NB4 (cell line): ENCODE measurements around the gene DAD1.
"Not testable (repeated sequence)": the region's sequence is repeated elsewhere in the genome, so short reads cannot be mapped to it uniquely, and the experiment has no call there.

Source experiments
- MYC ChIP-seq: IDR thresholded peaks from 2 replicates; pipeline ENCODE4 v1.6.1; 2011; ENCODE audit warnings: low read depth, low read length
- POLR2A ChIP-seq: IDR thresholded peaks from 2 replicates; pipeline ENCODE4 v1.6.1; 2011; ENCODE audit warnings: mild to moderate bottlenecking; ENCODE audit not compliant: insufficient read length; ENCODE audit errors: extremely low read depth
- TF ChIP-seq, protein P1 (sequence below): IDR thresholded peaks from one replicate; pipeline ENCODE4 v1.5.1; 2012; ENCODE audit warnings: low read depth, low read length
- TF ChIP-seq, protein P2 (sequence below): IDR thresholded peaks from 2 replicates; pipeline ENCODE4 v1.6.1; 2011; ENCODE audit warnings: low read depth, low read length

DNA sequence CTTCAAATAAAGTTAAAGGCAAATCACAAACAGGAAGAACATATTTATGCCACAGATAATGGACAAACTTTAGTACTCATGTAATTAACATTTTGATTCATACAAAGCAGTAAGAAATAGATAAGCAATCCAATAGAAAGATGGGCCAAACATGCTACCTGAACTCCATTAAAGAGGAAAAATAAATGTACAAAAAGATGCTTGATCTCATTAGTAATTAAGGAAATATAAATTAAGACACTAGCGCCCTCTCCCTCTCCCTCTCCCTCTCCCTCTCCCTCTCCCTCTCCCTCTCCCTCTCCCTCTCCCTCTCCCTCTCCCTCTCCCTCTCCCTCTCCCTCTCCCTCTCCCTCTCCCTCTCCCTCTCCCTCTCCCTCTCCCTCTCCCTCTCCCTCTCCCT, 47.0 kb upstream of the DAD1 start:
- TF ChIP-seq, protein P1, sequence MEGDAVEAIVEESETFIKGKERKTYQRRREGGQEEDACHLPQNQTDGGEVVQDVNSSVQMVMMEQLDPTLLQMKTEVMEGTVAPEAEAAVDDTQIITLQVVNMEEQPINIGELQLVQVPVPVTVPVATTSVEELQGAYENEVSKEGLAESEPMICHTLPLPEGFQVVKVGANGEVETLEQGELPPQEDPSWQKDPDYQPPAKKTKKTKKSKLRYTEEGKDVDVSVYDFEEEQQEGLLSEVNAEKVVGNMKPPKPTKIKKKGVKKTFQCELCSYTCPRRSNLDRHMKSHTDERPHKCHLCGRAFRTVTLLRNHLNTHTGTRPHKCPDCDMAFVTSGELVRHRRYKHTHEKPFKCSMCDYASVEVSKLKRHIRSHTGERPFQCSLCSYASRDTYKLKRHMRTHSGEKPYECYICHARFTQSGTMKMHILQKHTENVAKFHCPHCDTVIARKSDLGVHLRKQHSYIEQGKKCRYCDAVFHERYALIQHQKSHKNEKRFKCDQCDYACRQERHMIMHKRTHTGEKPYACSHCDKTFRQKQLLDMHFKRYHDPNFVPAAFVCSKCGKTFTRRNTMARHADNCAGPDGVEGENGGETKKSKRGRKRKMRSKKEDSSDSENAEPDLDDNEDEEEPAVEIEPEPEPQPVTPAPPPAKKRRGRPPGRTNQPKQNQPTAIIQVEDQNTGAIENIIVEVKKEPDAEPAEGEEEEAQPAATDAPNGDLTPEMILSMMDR = not testable (repeated sequence)
- not testable (repeated sequence) for TF ChIP-seq POLR2A, MYC
- TF ChIP-seq, protein P2, sequence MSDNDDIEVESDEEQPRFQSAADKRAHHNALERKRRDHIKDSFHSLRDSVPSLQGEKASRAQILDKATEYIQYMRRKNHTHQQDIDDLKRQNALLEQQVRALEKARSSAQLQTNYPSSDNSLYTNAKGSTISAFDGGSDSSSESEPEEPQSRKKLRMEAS = not testable (repeated sequence)
